ENCODE measurements around the gene RAB29. TPM values are rescaled to one million over a fixed set of nuclear protein-coding genes. Genes with fewer than 3 reads are reported as not detected.

Gene RAB29
- total RNA-seq, 1 donor: 37.6 TPM

GRCh38 chr1:205817988-205818387 is 42.7 kb upstream of the RAB29 start:
- H3K4me3 ChIP-seq (ENCODE audit: insufficient read depth, low read length): no peak overlapping the region
- no peak overlapping the region for H3K27ac ChIP-seq (ENCODE audit: low read depth, low read length)
- TF ChIP-seq, protein P1, sequence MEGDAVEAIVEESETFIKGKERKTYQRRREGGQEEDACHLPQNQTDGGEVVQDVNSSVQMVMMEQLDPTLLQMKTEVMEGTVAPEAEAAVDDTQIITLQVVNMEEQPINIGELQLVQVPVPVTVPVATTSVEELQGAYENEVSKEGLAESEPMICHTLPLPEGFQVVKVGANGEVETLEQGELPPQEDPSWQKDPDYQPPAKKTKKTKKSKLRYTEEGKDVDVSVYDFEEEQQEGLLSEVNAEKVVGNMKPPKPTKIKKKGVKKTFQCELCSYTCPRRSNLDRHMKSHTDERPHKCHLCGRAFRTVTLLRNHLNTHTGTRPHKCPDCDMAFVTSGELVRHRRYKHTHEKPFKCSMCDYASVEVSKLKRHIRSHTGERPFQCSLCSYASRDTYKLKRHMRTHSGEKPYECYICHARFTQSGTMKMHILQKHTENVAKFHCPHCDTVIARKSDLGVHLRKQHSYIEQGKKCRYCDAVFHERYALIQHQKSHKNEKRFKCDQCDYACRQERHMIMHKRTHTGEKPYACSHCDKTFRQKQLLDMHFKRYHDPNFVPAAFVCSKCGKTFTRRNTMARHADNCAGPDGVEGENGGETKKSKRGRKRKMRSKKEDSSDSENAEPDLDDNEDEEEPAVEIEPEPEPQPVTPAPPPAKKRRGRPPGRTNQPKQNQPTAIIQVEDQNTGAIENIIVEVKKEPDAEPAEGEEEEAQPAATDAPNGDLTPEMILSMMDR (IDR thresholded peaks at IDR 0.05; ENCODE audit: extremely low read depth, low read depth, low read length): no peak

GRCh38 chr1:205817364-205817763 is 42.1 kb upstream of the RAB29 start:
- no peak overlapping the region for H3K27ac ChIP-seq (ENCODE audit: low read depth, low read length)
- TF ChIP-seq, protein P1 (IDR thresholded peaks at IDR 0.05; ENCODE audit: extremely low read depth, low read depth, low read length): no peak
- H3K79me2 ChIP-seq (ENCODE audit: insufficient read depth, low read length): peaks cover 10% of the 10 kb centered on the region
- no peak overlapping the region for H3K4me2 ChIP-seq (ENCODE audit: insufficient read depth, low read length)
- H3K27me3 ChIP-seq (ENCODE audit: insufficient read depth, low read length): no peaks in the 10 kb centered on the region
- no peaks in the 10 kb centered on the region for H3K9me3 ChIP-seq (ENCODE audit: low read depth, low read length)
- no peak overlapping the region for H2AFZ ChIP-seq (ENCODE audit: low read length)
- no peaks in the 10 kb centered on the region for H4K20me1 ChIP-seq (ENCODE audit: insufficient read depth, low read length)
- H3K36me3 ChIP-seq (ENCODE audit: insufficient read depth, low read length): no peaks in the 10 kb centered on the region
- H3K4me1 ChIP-seq (ENCODE audit: insufficient read depth, low read length): peaks cover 5% of the 10 kb centered on the region
- DNase-seq (ENCODE audit: insufficient read length, low spot score, missing footprints): no peak
- H3K4me3 ChIP-seq (ENCODE audit: insufficient read depth, low read length): no peak overlapping the region

More at GRCh38 chr1:205817988-205818387, 42.7 kb upstream of the RAB29 start:
- no peaks in the 10 kb centered on the region for H3K9me3 ChIP-seq (ENCODE audit: low read depth, low read length)
- H4K20me1 ChIP-seq (ENCODE audit: insufficient read depth, low read length): no peaks in the 10 kb centered on the region
- H3K27me3 ChIP-seq (ENCODE audit: insufficient read depth, low read length): no peaks in the 10 kb centered on the region
- no peak overlapping the region for H3K4me2 ChIP-seq (ENCODE audit: insufficient read depth, low read length)
- H2AFZ ChIP-seq (ENCODE audit: low read length): no peak overlapping the region
- peaks cover 5% of the 10 kb centered on the region for H3K79me2 ChIP-seq (ENCODE audit: insufficient read depth, low read length)
- no peak for DNase-seq (ENCODE audit: insufficient read length, low spot score, missing footprints)
- peaks cover 5% of the 10 kb centered on the region for H3K4me1 ChIP-seq (ENCODE audit: insufficient read depth, low read length)
- no peaks in the 10 kb centered on the region for H3K36me3 ChIP-seq (ENCODE audit: insufficient read depth, low read length)

DNA sequence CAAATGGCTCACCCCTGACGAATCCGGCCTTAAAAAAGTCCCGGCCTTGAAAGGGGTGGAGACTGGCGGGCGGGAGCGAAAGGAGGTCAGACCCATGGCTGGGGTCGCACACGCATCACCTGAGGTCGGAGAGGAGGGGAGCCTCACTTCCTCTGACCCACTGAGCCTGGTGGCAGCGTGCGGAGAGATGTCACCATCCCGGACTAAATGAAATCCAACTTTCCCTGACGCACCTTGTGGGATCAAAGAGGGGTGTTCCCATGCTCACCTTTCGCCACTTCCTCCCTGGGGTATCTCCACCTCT is 38.4 kb upstream of the RAB29 start:
- TF ChIP-seq, protein P1 (IDR thresholded peaks at IDR 0.05; ENCODE audit: extremely low read depth, low read depth, low read length): no peak

GRCh38 chr1:205812878-205813754 is 37.8 kb upstream of the RAB29 start, which contains the start of gene SLC41A1:
Gene SLC41A1 (minus strand): TSS chr1:205813198. CDS start chr1:205810441, 2,757 bp downstream.
- Histone ChIP-seq H3K27ac (ENCODE audit: low read depth, low read length) (peak within 1 kb of the TSS; percentile 63), H3K9me3 (ENCODE audit: low read depth, low read length) (no peaks in the 10 kb centered on the region), H3K27me3 (ENCODE audit: insufficient read depth, low read length) (no peaks in the 10 kb centered on the region), H3K4me1 (ENCODE audit: insufficient read depth, low read length) (peaks cover 16% of the 10 kb centered on the region), H2AFZ (ENCODE audit: low read length) (peak within 1 kb of the TSS; percentile 98), H3K4me3 (ENCODE audit: insufficient read depth, low read length) (peak within 1 kb of the TSS; percentile 91), H3K4me2 (ENCODE audit: insufficient read depth, low read length) (peak within 1 kb of the TSS; percentile 93), H4K20me1 (ENCODE audit: insufficient read depth, low read length) (peaks cover 22% of the 10 kb centered on the region), H3K36me3 (ENCODE audit: insufficient read depth, low read length) (peaks cover 14% of the 10 kb centered on the region), H3K79me2 (ENCODE audit: insufficient read depth, low read length) (peaks cover 52% of the 10 kb centered on the region)
- TF ChIP-seq, protein P1 (IDR thresholded peaks at IDR 0.05; ENCODE audit: extremely low read depth, low read depth, low read length): no peak
- DNase-seq (ENCODE audit: insufficient read length, low spot score, missing footprints): peak; percentile 99

More for the DNA sequence above, 38.4 kb upstream of the RAB29 start:
- Histone ChIP-seq H4K20me1 (ENCODE audit: insufficient read depth, low read length) (peaks cover 20% of the 10 kb centered on the region), H2AFZ (ENCODE audit: low read length) (peak overlapping the region; percentile 98), H3K27ac (ENCODE audit: low read depth, low read length) (peak overlapping the region; percentile 51), H3K9me3 (ENCODE audit: low read depth, low read length) (no peaks in the 10 kb centered on the region), H3K79me2 (ENCODE audit: insufficient read depth, low read length) (peaks cover 46% of the 10 kb centered on the region), H3K4me2 (ENCODE audit: insufficient read depth, low read length) (peak overlapping the region; percentile 93), H3K27me3 (ENCODE audit: insufficient read depth, low read length) (no peaks in the 10 kb centered on the region), H3K4me1 (ENCODE audit: insufficient read depth, low read length) (peaks cover 16% of the 10 kb centered on the region), H3K4me3 (ENCODE audit: insufficient read depth, low read length) (peak overlapping the region; percentile 91), H3K36me3 (ENCODE audit: insufficient read depth, low read length) (peaks cover 11% of the 10 kb centered on the region)
- peak; percentile 93 for DNase-seq (ENCODE audit: insufficient read length, low spot score, missing footprints)

Measured in osteoblast (primary cell).